Glomerular visceral epithelial cell (primary cell): ENCODE measurements around the gene ANK3.

Experiments used
- DNase-seq: peaks from one replicate; pipeline ENCODE4 v3.0.0-alpha.2; 2016; ENCODE audit errors: extremely low spot score

ANK3 gene

GRCh38 chr10:60032723-60033122, 357.0 kb downstream of the ANK3 start:
- DNase-seq = peak; percentile 45

- no peak for DNase-seq
Observed at GRCh38 chr10:60031664-60032063, 358.0 kb downstream of the ANK3 start.

- no peak for DNase-seq
Observed at GRCh38 chr10:60031183-60031582, 358.5 kb downstream of the ANK3 start.

GRCh38 chr10:60029475-60029874, 360.2 kb downstream of the ANK3 start:
- DNase-seq = no peak

- no peak for DNase-seq
Observed at GRCh38 chr10:60028081-60028480, 361.6 kb downstream of the ANK3 start.

GRCh38 chr10:60025279-60025678, 364.4 kb downstream of the ANK3 start:
- no peak for DNase-seq

DNA sequence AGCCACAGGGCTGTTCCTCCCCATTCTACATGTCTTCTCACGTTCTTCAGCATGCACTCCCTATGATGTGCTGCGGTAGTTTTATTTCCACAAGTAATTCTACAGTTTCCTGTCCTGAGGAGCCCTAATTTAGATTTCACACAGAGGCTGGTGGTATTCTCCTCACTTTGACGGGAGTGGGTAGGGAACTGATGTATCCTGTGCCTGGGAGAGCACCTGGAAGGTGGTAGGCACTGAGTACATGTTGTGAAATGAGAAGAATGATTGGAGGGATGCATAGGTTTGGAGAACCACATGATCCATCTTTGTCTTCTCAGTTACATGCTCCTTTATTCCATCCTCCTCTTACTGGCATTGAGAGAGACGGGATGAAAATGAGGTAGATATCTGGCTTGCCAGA, 365.2 kb downstream of the ANK3 start:
- no peak for DNase-seq

- DNase-seq = no peak
Observed at GRCh38 chr10:60023155-60023877, 366.4 kb downstream of the ANK3 start.

DNA sequence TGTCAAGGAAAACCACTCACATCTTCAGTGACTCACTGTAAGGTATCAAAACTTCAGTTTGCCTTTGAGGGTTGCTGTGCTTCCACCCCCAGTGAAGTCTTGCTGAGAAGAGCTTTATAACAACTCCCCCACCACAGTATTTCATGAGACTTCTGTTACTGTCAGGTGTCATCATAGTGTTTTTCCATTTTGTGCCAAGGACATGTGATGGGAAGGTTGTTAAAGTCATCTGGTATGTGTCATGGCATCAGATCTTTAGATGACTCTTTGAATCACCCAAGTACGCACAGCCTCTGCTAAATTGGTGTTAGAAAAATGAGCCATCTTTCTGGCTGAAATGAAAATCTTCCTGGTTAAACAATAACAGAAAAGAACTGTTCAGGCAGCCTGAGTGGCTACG, 368.3 kb downstream of the ANK3 start:
- DNase-seq = no peak

DNA sequence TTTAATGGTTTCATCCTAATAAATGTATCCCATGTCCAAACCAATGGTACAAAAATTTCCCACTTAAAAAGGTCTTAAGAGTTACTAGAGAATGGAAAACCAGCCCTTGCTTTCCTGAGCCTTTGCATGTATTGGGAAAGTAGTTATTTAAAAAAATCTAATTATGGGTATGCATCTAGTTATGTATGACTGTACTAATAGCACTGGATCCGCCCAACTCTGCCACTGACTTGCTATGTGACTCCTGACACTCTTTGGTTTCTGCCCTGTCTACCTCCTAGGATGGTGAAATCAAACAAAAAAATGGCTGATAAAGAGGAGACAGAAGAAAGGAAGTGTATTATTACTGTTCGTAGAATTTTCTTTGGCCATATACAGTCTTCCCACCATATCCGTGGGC, 372.9 kb downstream of the ANK3 start:
- DNase-seq = no peak

- DNase-seq = no peak
Observed at GRCh38 chr10:60009710-60010383, 379.8 kb downstream of the ANK3 start.

DNA sequence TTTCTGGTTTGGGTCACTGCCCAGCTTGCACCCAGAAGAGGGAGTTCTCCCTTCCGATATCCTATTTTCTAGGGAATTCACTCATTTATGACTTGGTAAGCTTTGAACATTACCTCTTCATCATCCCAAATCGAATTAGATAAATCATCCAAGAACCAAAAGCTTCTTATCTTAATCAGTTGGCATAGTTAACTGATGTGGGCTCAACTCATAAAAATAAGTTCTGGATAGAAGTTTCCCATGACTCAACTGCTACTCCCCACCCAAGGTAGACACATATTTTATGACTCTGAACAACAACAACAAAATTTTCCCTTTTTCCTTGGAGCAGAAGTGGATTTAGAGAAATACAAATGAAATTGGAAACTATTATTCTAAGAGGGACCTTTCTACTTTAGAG, 380.4 kb downstream of the ANK3 start:
- DNase-seq = no peak

DNA sequence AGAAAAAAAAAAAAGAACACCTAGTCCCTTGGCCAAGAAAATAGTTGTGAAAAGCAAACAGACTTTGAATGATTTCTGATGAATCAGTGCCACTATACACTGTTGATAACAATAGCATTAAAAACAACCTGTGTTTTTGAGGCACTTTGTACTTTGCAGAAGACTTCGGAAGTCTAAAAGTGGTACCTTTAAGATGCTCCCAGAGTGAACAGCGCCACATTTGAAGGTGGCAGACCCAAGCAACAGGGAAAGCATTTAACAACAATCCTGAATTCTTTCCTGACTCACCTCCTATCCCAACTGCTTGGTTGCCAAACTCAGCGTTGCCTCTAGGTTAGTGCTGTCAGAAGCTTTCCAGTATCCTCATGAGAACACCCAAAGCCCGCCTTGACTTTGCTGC, 380.9 kb downstream of the ANK3 start:
- no peak for DNase-seq

DNA sequence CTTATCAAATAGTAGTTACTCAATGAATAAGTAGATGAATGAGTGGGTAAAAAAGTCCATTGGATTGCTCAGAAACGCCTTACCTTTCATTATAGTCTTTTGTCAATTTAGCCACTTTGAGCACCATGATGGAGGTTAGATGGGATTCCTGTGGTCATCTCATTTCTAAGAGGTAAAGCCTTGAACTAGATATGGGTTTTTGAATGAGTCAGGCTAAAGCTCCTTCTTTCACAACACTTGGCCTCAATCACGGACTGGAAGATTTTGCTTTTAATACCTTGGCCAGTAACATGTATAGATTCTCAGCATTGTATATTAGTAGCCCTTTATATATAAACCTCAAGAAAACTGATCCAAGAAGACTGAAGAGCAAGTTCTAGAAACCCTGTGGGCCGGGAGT, 383.6 kb downstream of the ANK3 start:
- no peak for DNase-seq

GRCh38 chr10:60003651-60004523, 385.8 kb downstream of the ANK3 start:
- DNase-seq = no peak

DNA sequence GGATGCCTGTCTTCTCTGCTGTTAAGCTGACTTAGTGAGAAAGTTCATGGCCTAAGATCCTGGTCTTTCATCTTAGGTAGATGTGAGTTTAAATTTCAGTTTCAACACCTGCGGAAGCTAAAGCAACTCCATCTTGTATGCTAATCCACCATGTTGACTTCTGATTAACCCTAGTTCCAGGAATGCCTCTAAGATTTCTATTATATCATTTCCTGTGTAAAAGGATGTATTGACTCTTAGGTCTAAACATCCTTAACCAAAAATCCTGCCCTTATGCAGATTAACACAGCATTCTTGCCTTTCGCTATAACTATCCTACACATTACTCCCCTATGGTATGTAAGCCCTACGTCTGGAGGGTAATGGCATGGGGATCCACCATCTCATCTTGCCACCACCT, 388.9 kb downstream of the ANK3 start:
- no peak for DNase-seq

- no peak for DNase-seq
Observed at GRCh38 chr10:59997827-59998525, 391.7 kb downstream of the ANK3 start.

DNA sequence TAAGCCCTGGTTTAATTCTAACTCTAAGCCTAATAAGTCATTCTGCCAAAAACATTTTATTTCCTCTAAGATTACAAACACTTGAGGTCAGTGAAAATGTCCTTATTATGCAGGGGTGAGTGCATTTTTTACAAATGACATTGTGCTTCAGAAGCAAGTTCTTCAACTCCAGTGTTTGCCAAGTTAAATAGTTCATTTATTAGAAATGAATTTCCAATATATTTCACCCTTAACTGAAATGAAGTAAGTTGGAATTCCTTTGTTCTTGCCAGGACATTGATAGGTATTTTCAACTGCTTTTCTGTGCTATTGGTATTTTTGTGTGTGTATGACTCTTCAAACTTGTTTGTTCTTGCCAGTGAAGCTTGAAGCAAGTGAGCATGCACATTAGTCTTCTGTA, 393.8 kb downstream of the ANK3 start:
- DNase-seq = no peak

DNA sequence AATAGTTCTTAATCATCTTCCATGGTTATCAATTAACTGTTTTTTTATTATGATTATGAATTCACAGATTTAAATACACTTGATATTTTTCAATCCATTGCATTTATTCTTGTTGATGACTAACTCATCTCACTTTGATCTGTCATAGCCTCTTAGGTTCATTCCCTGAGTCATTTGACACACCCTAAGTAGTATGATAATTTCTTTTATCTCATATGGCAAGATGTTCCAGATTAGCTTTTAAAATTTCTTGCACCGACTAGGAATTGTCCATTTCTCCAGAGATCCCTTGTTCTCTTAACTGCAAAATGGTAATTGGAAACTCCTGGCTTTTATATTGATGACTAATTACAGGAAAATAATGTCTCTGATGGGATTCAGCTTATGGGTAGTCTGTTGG, 395.7 kb downstream of the ANK3 start:
- DNase-seq = no peak

GRCh38 chr10:59991661-59992060, 398.0 kb downstream of the ANK3 start:
- peak; percentile 21 for DNase-seq

DNA sequence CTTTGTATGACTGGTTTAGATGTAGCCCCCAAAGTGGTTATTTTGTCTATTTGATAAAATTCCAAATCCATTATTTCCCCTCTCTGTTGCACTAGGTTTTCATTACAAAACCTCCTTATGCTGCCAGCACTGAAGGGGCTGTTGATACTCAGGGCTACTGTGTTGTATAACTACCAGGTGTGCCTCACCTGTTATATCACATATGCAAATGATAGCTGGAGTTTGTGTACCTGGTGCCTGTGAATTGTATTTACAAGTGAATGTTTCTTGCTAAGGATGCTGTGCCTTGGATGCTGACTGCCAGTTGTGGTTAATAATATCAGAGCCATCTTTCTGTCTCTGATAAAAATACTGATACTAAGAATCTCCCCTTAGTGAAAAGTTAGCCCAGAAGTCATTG, 398.6 kb downstream of the ANK3 start:
- DNase-seq = no peak

GRCh38 chr10:59985639-59986038, 404.0 kb downstream of the ANK3 start:
- no peak for DNase-seq
